Stimulated activated CD4-positive, alpha-beta T cell treated with anti-CD3 and anti-CD28 coated beads, Interleukin-2, amount 100 ng/mL, for 24 hours (primary cell): ENCODE data around the gene PYGL.

Experiments
- DNase-seq, 2 donors: peaks; one replicate each; pipeline ENCODE4 v3.0.0-alpha.2; 2020

Gene PYGL

GRCh38 chr14:50871228-50871627, 73.1 kb downstream of the PYGL start:
- DNase-seq: no peak

- DNase-seq: no peak
Observed at GRCh38 chr14:50865391-50866076, 78.7 kb downstream of the PYGL start.

- DNase-seq: no peak
Observed at GRCh38 chr14:50864946-50865345, 79.3 kb downstream of the PYGL start.

GRCh38 chr14:50864237-50864636, 80.0 kb downstream of the PYGL start:
- DNase-seq: no peak

GRCh38 chr14:50862036-50862570, 82.2 kb downstream of the PYGL start:
- no peak for DNase-seq

- DNase-seq: peak; percentile 93
Observed at GRCh38 chr14:50860478-50861086, 83.7 kb downstream of the PYGL start.

GRCh38 chr14:50859296-50859624, 85.0 kb downstream of the PYGL start:
- DNase-seq: no peak

- DNase-seq: no peak
Observed at GRCh38 chr14:50856660-50857059, 87.6 kb downstream of the PYGL start.

- no peak for DNase-seq
Observed at GRCh38 chr14:50855558-50855957, 88.7 kb downstream of the PYGL start.
